C4-2B (cell line): ENCODE measurements around the gene KIAA0586.

ENCODE experiments used
- H3K27ac ChIP-seq: fragments of 450-650 bp; 2 replicates; pipeline ENCODE4 v1.5.1; 2017
- CTCF ChIP-seq: fragments of 450-650 bp; conservative IDR thresholded peaks from 2 replicates; pipeline ENCODE4 v1.5.1; 2017; ENCODE audit warnings: mild to moderate bottlenecking
- ZFX ChIP-seq: fragments of 450-650 bp; IDR thresholded peaks from 2 replicates; pipeline ENCODE4 v1.6.1; 2017

The KIAA0586 gene

GRCh38 chr14:58428118-58428683 is 682 bp downstream of the KIAA0586 start:
- TF ChIP-seq ZFX (no peak), CTCF (no peak)
- peak overlapping the region; percentile 91 for H3K27ac ChIP-seq

- TF ChIP-seq ZFX = no peak
- TF ChIP-seq CTCF = no peak
- H3K27ac ChIP-seq = no peak overlapping the region
Observed at GRCh38 chr14:58430156-58430555, 2.6 kb downstream of the KIAA0586 start.

GRCh38 chr14:58439476-58439875 is 12.0 kb downstream of the KIAA0586 start:
- no peak overlapping the region for H3K27ac ChIP-seq
- TF ChIP-seq ZFX (no peak), CTCF (no peak)

- no peak overlapping the region for H3K27ac ChIP-seq
- no peak for TF ChIP-seq CTCF
- TF ChIP-seq ZFX = no peak
Observed at GRCh38 chr14:58444627-58445026, 17.1 kb downstream of the KIAA0586 start.

- H3K27ac ChIP-seq = no peak overlapping the region
- TF ChIP-seq ZFX (no peak), CTCF (no peak)
Observed at GRCh38 chr14:58455593-58456265, 28.2 kb downstream of the KIAA0586 start.

- H3K27ac ChIP-seq = no peak overlapping the region
- no peak for TF ChIP-seq CTCF
- TF ChIP-seq ZFX = no peak
Observed at GRCh38 chr14:58460772-58461171, 33.3 kb downstream of the KIAA0586 start.

GRCh38 chr14:58463147-58463546 is 35.6 kb downstream of the KIAA0586 start:
- TF ChIP-seq CTCF (no peak), ZFX (no peak)
- no peak overlapping the region for H3K27ac ChIP-seq
